Uterus (tissue), 2 donors: ENCODE results near the gene SMPX.

Experiments
- CTCF ChIP-seq, 4 experiments: fragments of 200-600 bp in 2 of 4; fragments of 450-650 bp in 2 of 4; sonication (generic) in 2 of 4; IDR thresholded peaks; one replicate each; pipeline ENCODE4 v1.5.1; 2016 to 2019; ENCODE audit warnings: antibody characterized with exemption in 4 of 4, mild to moderate bottlenecking in 2 of 4, moderate library complexity in 1 of 4
- POLR2A ChIP-seq, 2 donors: fragments of 450-650 bp; IDR thresholded peaks; one replicate each; pipeline ENCODE4 v1.6.1; 2016; ENCODE audit warnings: antibody characterized with exemption in 2 of 2, mild to moderate bottlenecking in 1 of 2, moderate library complexity in 1 of 2

DNA sequence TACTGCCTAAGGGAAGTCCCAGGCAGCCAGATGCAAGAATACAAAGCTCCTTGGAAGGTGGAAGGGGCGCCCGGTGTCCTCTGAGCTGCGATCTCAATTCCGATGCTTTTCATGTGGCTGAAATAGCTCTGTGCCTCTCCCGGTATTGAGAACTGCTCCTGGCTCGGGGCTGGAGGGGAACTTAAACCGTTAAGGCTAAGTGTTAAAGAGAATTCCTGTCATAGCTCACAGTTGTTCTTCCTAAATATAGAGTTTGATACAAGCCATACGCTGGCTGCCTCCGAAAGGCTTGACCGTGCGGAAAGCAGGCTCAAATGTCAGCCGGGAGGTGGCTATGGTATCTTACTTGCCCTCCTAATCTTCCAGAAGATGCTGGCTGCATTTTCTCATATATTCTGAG lies at the start of gene SMPX:
- no peak for TF ChIP-seq CTCF (IDR thresholded peaks at IDR 0.05)
- no peak for TF ChIP-seq POLR2A (IDR thresholded peaks at IDR 0.05)
